Measurements from ENCODE around the gene RXFP2.

DNA sequence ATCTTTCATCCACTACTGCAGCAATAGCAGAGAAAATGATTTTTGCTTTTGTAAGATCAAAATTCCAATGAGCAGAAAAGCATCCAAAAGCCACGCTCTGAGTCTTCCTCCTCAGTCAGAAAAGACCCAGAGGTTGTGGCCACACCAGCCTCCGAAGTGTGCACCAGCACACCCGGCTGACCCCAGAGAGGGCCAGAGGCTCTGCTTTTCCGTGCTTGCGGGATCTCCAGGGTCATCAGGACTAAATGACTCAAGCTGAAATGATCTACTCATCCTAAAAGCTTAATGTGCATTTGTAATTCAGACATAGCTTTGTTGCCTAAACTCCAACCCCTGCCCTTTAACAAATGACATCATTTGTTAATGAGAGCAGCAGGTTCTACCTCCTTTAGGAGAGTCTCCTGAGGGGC is 16.5 kb downstream of the RXFP2 start:
- no peak for TF ChIP-seq POLR2A (IDR thresholded peaks at IDR 0.05)
- TF ChIP-seq, protein P1, sequence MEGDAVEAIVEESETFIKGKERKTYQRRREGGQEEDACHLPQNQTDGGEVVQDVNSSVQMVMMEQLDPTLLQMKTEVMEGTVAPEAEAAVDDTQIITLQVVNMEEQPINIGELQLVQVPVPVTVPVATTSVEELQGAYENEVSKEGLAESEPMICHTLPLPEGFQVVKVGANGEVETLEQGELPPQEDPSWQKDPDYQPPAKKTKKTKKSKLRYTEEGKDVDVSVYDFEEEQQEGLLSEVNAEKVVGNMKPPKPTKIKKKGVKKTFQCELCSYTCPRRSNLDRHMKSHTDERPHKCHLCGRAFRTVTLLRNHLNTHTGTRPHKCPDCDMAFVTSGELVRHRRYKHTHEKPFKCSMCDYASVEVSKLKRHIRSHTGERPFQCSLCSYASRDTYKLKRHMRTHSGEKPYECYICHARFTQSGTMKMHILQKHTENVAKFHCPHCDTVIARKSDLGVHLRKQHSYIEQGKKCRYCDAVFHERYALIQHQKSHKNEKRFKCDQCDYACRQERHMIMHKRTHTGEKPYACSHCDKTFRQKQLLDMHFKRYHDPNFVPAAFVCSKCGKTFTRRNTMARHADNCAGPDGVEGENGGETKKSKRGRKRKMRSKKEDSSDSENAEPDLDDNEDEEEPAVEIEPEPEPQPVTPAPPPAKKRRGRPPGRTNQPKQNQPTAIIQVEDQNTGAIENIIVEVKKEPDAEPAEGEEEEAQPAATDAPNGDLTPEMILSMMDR (IDR thresholded peaks at IDR 0.05 in 8 of 11, conservative IDR thresholded peaks at IDR 0.05 in 3 of 11) = no peak

Measured in spleen (tissue), 7 donors.